HepG2 (cell line): ENCODE results near the gene PTK7. TPM values are rescaled to one million over a fixed set of nuclear protein-coding genes. Genes with fewer than 3 reads are reported as not detected.
A peak's percentile ranks its signal among the peaks of the same experiment; 100 is the strongest.

Experiments
- CREB3 ChIP-seq: sonication (generic); formaldehyde crosslinking; IDR thresholded peaks from 2 replicates; pipeline ENCODE4 v1.5.0; 2020; ENCODE audit warnings: missing genetic modification reagents
- CTCF ChIP-seq: sonication (generic); formaldehyde crosslinking; IDR thresholded peaks from 2 replicates; pipeline ENCODE4 v1.5.0; 2020; ENCODE audit warnings: mild to moderate bottlenecking, missing genetic modification reagents, moderate library complexity
- MTA3 ChIP-seq: sonication (generic); formaldehyde crosslinking; IDR thresholded peaks from 2 replicates; pipeline ENCODE4 v1.4.0; 2020; ENCODE audit warnings: missing genetic modification reagents
- PBX2 ChIP-seq: IDR thresholded peaks from 2 replicates; pipeline ENCODE4 v1.6.1; 2016; ENCODE audit warnings: control low read depth
- TEAD2 ChIP-seq: sonication (generic); formaldehyde crosslinking; IDR thresholded peaks from 2 replicates; pipeline ENCODE4 v1.9.0; 2021; ENCODE audit warnings: missing genetic modification reagents
- THAP9 ChIP-seq: sonication (generic); formaldehyde crosslinking; IDR thresholded peaks from 2 replicates; pipeline ENCODE4; 2020; ENCODE audit warnings: missing genetic modification reagents, mild to moderate bottlenecking, borderline replicate concordance
- ZBTB40 ChIP-seq, 2 experiments: fragments of 450-650 bp in 1 of 2; sonication (generic) in 1 of 2; formaldehyde crosslinking in 1 of 2; IDR thresholded peaks; 2 replicates each; pipeline versions ENCODE4 v1.6.1 to v1.8.0; 2016 to 2022; ENCODE audit warnings: antibody characterized with exemption in 1 of 2, mild to moderate bottlenecking in 1 of 2, missing genetic modification reagents in 1 of 2
- ZNF549 ChIP-seq: sonication (generic); formaldehyde crosslinking; IDR thresholded peaks from 2 replicates; pipeline ENCODE4 v1.5.0; 2020; ENCODE audit warnings: missing genetic modification reagents
- ZNF703 ChIP-seq: sonication (generic); formaldehyde crosslinking; IDR thresholded peaks from 2 replicates; pipeline ENCODE4 v1.5.1; 2020; ENCODE audit warnings: missing genetic modification reagents, mild to moderate bottlenecking, moderate library complexity, borderline replicate concordance
- polyA plus RNA-seq, 8 experiments: library from polyadenylated mRNA; depleted of rRNA in 3 of 8; stranded (reverse) in 7 of 8; unstranded in 1 of 8; fragments of >200 nt; fragmentation: Illumina TruSeq in 4 of 8; extraction: Trizol in 4 of 8; gene quantifications; 2 replicates each; pipeline versions ENCODE4 v1.2.1 to v1.2.3, GENCODE V29; 2011 to 2016; ENCODE audit warnings: low read depth in 4 of 8, missing spikeins in 1 of 8, mixed read lengths in 1 of 8; ENCODE audit not compliant: insufficient read depth in 1 of 8
- total RNA-seq, 5 experiments: library from RNA; depleted of rRNA; stranded (reverse); fragments of >200 nt; fragmentation: Illumina TruSeq; extraction: Trizol; gene quantifications; 2 replicates each; pipeline ENCODE4 v1.2.3, GENCODE V29; 2016; ENCODE audit warnings: low read depth in 1 of 5

Gene PTK7
- total and polyA plus RNA-seq, 2 of the 13 experiments (the other 11 are each of a cell fraction or from before 2014, with no cell fraction given) = 98.5 to 99.8 TPM

GRCh38 chr6:43089874-43090558, 13.9 kb downstream of the PTK7 start (continued):
- TF ChIP-seq ZBTB40 (IDR thresholded peaks at IDR 0.05) (no peak), ZBTB40 (CRISPR knock-in tag; IDR thresholded peaks at IDR 0.05) (peak; percentile 42; the same call in 1 of the 2 replicates), TEAD2 (no peak), THAP9 (CRISPR knock-in tag) (no peak), CREB3 (CRISPR knock-in tag) (peak; percentile 33; the same call in 1 of the 2 replicates), MTA3 (no peak), ZNF549 (CRISPR knock-in tag) (no peak), ZNF703 (no peak), CTCF (CRISPR knock-in tag) (no peak), PBX2 (no peak)
